IMR-90 (cell line): ENCODE results near the gene PLEK2. TPM values are rescaled to one million over a fixed set of nuclear protein-coding genes. Genes with fewer than 3 reads are reported as not detected.
A peak's percentile ranks its signal among the peaks of the same experiment; 100 is the strongest.

ENCODE experiments used
- ATAC-seq: fragments of 200-7000 bp; cut with Tn5 transposase; 2 replicates; pipeline ENCODE4 v1.9.1; 2020; ENCODE audit warnings: low read depth, mild to moderate bottlenecking, moderate library complexity
- Bru-seq: library from RNA; stranded (reverse); fragments of 400-500 nt; gene quantifications from one replicate; lab custom pipeline; 2021; lab: Mats Ljungman, UMichigan
- BruChase-seq, 2 experiments: library from RNA; stranded (reverse); fragments of 400-500 nt; gene quantifications; one replicate each; lab custom pipeline; 2021; lab: Mats Ljungman, UMichigan
- BruUV-seq: library from RNA; stranded (reverse); fragments of 400-500 nt; replicated peaks from 2 replicates; lab custom pipeline; 2021; lab: Mats Ljungman, UMichigan
- CTCF ChIA-PET: fragments of 300-600 bp; formaldehyde crosslinking; extraction: SDS; loops from one replicate; lab custom pipeline; 2021; ENCODE audit warnings: antibody characterized with exemption; lab: Yijun Ruan, JAX
- POLR2A ChIA-PET: fragments of 300-600 bp; sonication (Branson Sonifier 250); formaldehyde crosslinking; loops from one replicate; lab custom pipeline; 2022; ENCODE audit warnings: antibody characterized with exemption; ENCODE audit not compliant: unreplicated experiment; lab: Charles Lee
- DNase-seq: peaks from one replicate; pipeline ENCODE4 v3.0.0; 2013
- H2AFZ ChIP-seq: replicated peaks from 2 replicates; pipeline ENCODE3; 2013; ENCODE audit warnings: low read length, mild to moderate bottlenecking; ENCODE audit not compliant: poor library complexity
- H2AK5ac ChIP-seq: 2 replicates; pipeline ENCODE4 v1.6.1; 2013; ENCODE audit warnings: low read depth, low read length, inconsistent platforms
- H2AK9ac ChIP-seq: replicated peaks from 2 replicates; pipeline ENCODE3; 2013; ENCODE audit warnings: mild to moderate bottlenecking, low read depth, low read length, moderate library complexity; ENCODE audit not compliant: poor library complexity
- H2BK120ac ChIP-seq: 2 replicates; pipeline ENCODE4 v1.6.1; 2013; ENCODE audit warnings: low read depth, low read length, inconsistent platforms
- H2BK15ac ChIP-seq: 3 replicates; pipeline ENCODE4 v1.6.1; 2013; ENCODE audit warnings: low read depth, low read length, inconsistent platforms
- H2BK20ac ChIP-seq: 2 replicates; pipeline ENCODE4 v1.6.1; 2013; ENCODE audit warnings: low read depth, mild to moderate bottlenecking, inconsistent platforms, low read length, moderate library complexity
- H2BK5ac ChIP-seq: 2 replicates; pipeline ENCODE4 v1.6.1; 2013; ENCODE audit warnings: mild to moderate bottlenecking, low read depth, low read length, inconsistent platforms; ENCODE audit not compliant: poor library complexity, severe bottlenecking
- H3K14ac ChIP-seq: replicated peaks from 2 replicates; pipeline ENCODE4 v1.6.1; 2013; ENCODE audit warnings: low read depth, low read length, inconsistent platforms
- H3K18ac ChIP-seq: 2 replicates; pipeline ENCODE4 v1.6.1; 2013; ENCODE audit warnings: low read depth, low read length, control low read depth
- H3K23ac ChIP-seq: 2 replicates; pipeline ENCODE4 v1.6.1; 2013; ENCODE audit warnings: low read depth, low read length, inconsistent platforms
- H3K27ac ChIP-seq: 2 replicates; pipeline ENCODE4 v1.5.1; 2013; ENCODE audit warnings: mild to moderate bottlenecking, control low read depth, low read length; ENCODE audit not compliant: insufficient read depth
- H3K27me3 ChIP-seq: 2 replicates; pipeline ENCODE4 v1.6.1; 2013; ENCODE audit warnings: low read length; ENCODE audit not compliant: control insufficient read depth, insufficient read depth
- H3K36me3 ChIP-seq: 2 replicates; pipeline ENCODE4 v1.6.1; 2013; ENCODE audit warnings: low read length, mixed read lengths; ENCODE audit not compliant: control insufficient read depth, insufficient read depth
- H3K4ac ChIP-seq: 2 replicates; pipeline ENCODE4 v1.6.1; 2013; ENCODE audit warnings: low read depth, low read length, inconsistent platforms
- H3K4me1 ChIP-seq: 2 replicates; pipeline ENCODE4 v1.6.1; 2013; ENCODE audit warnings: low read length, mixed read lengths; ENCODE audit not compliant: control insufficient read depth, insufficient read depth
- H3K4me2 ChIP-seq: 2 replicates; pipeline ENCODE4 v1.6.1; 2013; ENCODE audit warnings: low read depth, mild to moderate bottlenecking, control low read depth, low read length, moderate library complexity
- H3K4me3 ChIP-seq: 2 replicates; pipeline ENCODE4 v1.5.1; 2013; ENCODE audit warnings: low read depth, mild to moderate bottlenecking, control low read depth, low read length, moderate library complexity; ENCODE audit not compliant: insufficient read depth
- H3K56ac ChIP-seq: 2 replicates; pipeline ENCODE4 v1.6.1; 2013; ENCODE audit warnings: low read length, inconsistent platforms; ENCODE audit not compliant: insufficient read depth; ENCODE audit errors: extremely low read depth
- H3K79me1 ChIP-seq, 2 experiments: 2 replicates each; pipeline ENCODE4 v1.6.1; 2013; ENCODE audit warnings: low read length in 2 of 2, inconsistent platforms in 1 of 2, low read depth in 1 of 2
- H3K9ac ChIP-seq: 2 replicates; pipeline ENCODE4 v1.6.1; 2013; ENCODE audit warnings: low read depth, low read length, control low read depth
- H3K9me1 ChIP-seq: 2 replicates; pipeline ENCODE4 v1.6.1; 2013; ENCODE audit warnings: low read length, inconsistent platforms; ENCODE audit not compliant: insufficient read depth
- H3K9me3 ChIP-seq: 2 replicates; pipeline ENCODE4 v1.6.1; 2013; ENCODE audit warnings: low read length; ENCODE audit not compliant: control insufficient read depth, insufficient read depth
- H4K20me1 ChIP-seq: 2 replicates; pipeline ENCODE4 v1.6.1; 2013; ENCODE audit warnings: low read length, inconsistent platforms; ENCODE audit not compliant: insufficient read depth
- H4K5ac ChIP-seq: 2 replicates; pipeline ENCODE4 v1.6.1; 2013; ENCODE audit warnings: mild to moderate bottlenecking, low read depth, low read length, control low read depth
- H4K8ac ChIP-seq, 2 experiments: 2 replicates each; pipeline ENCODE4 v1.6.1; 2013; ENCODE audit warnings: low read depth in 2 of 2, low read length in 2 of 2, control low read depth in 1 of 2, inconsistent platforms in 1 of 2
- H4K91ac ChIP-seq: 2 replicates; pipeline ENCODE4 v1.6.1; 2013; ENCODE audit warnings: low read depth, low read length, inconsistent platforms; ENCODE audit not compliant: insufficient read depth
- BHLHE40 ChIP-seq: fragments of 150-350 bp; IDR thresholded peaks from 2 replicates; pipeline ENCODE4 v1.6.1; 2016; ENCODE audit warnings: mild to moderate bottlenecking, low read depth, low read length
- CHD1 ChIP-seq: IDR thresholded peaks from 2 replicates; pipeline ENCODE4 v1.6.1; 2012; ENCODE audit warnings: low read depth, low read length, improper control_type of control experiment
- CTCF ChIP-seq: conservative IDR thresholded peaks from 2 replicates; pipeline ENCODE4 v1.5.1; 2012; ENCODE audit warnings: mild to moderate bottlenecking, low read depth, low read length, improper control_type of control experiment
- ELK1 ChIP-seq: fragments of 150-350 bp; IDR thresholded peaks from 2 replicates; pipeline ENCODE4 v1.6.1; 2016; ENCODE audit warnings: low read depth, mild to moderate bottlenecking, low read length, moderate library complexity, borderline replicate concordance
- MAFK ChIP-seq: IDR thresholded peaks from 2 replicates; pipeline ENCODE4 v1.6.1; 2012; ENCODE audit warnings: low read depth, low read length, improper control_type of control experiment
- MAZ ChIP-seq: IDR thresholded peaks from 2 replicates; pipeline ENCODE4 v1.6.1; 2012; ENCODE audit warnings: low read depth, mild to moderate bottlenecking, low read length, improper control_type of control experiment, moderate library complexity, borderline replicate concordance
- MXI1 ChIP-seq: IDR thresholded peaks from 2 replicates; pipeline ENCODE4 v1.6.1; 2012; ENCODE audit warnings: low read depth, mild to moderate bottlenecking, low read length, moderate library complexity, borderline replicate concordance
- NFE2L2 ChIP-seq: fragments of 150-350 bp; IDR thresholded peaks from 2 replicates; pipeline ENCODE4 v1.6.1; 2016; ENCODE audit warnings: low read depth, mild to moderate bottlenecking, low read length
- RAD21 ChIP-seq: IDR thresholded peaks from 2 replicates; pipeline ENCODE4 v1.6.1; 2012; ENCODE audit warnings: low read length, improper control_type of control experiment
- RCOR1 ChIP-seq: IDR thresholded peaks from 2 replicates; pipeline ENCODE4 v1.6.1; 2012; ENCODE audit warnings: mild to moderate bottlenecking, low read length, improper control_type of control experiment; ENCODE audit not compliant: insufficient replicate concordance
- SMC3 ChIP-seq: fragments of 150-350 bp; IDR thresholded peaks from 2 replicates; pipeline ENCODE4 v1.6.1; 2016; ENCODE audit warnings: low read depth, mild to moderate bottlenecking, antibody characterized with exemption, low read length, moderate library complexity
- USF2 ChIP-seq: fragments of 150-350 bp; IDR thresholded peaks from 2 replicates; pipeline ENCODE4 v1.6.1; 2017; ENCODE audit warnings: mild to moderate bottlenecking, antibody characterized with exemption, low read length, low read depth
- WGBS, 2 experiments: methylation state at CpG; one replicate each; pipeline versions ENCODE4 v1.1.5 to v1.1.7; 2013; ENCODE audit warnings: missing lambda C conversion rate in 2 of 2; ENCODE audit not compliant: insufficient read length in 1 of 2; ENCODE audit errors: extremely low coverage in 2 of 2; 5-methylcytosine and 5-hydroxymethylcytosine counted together
- dilution Hi-C: fragments of 300-500 bp; cut with HindIII; formaldehyde crosslinking; loops from one replicate; pipeline ENCODE4 v1.14.3; 2018; ENCODE audit warnings: low sequenced_read_pairs; ENCODE audit not compliant: unreplicated experiment
- in situ Hi-C: fragments of 300-500 bp; cut with MboI; formaldehyde crosslinking; loops from 3 replicates; pipeline ENCODE4 v1.14.3; 2019; ENCODE audit warnings: low sequenced_read_pairs, inconsistent platforms, mixed read lengths
- intact Hi-C: fragments of 100-400 bp; cut with micrococcal nuclease; formaldehyde crosslinking; loops from 2 replicates; pipeline ENCODE4 v1.10.0; 2022
- long read RNA-seq: library from polyadenylated mRNA; unstranded; transcript quantifications from one replicate; pipeline ENCODE4 v2.0.0, GENCODE V29; 2021; ENCODE audit not compliant: unreplicated experiment
- polyA plus RNA-seq, 3 experiments: library from polyadenylated mRNA; depleted of rRNA; stranded (reverse); fragments of >200 nt; gene quantifications; 2 replicates each; pipeline ENCODE4 v1.2.3, GENCODE V29; 2012; ENCODE audit warnings: low replicate concordance in 1 of 3
- total RNA-seq: library from RNA; depleted of rRNA; stranded (reverse); fragments of >200 nt; gene quantifications from 2 replicates; pipeline ENCODE4 v1.2.3, GENCODE V29; 2012; rRNA removed

PLEK2 gene
- total RNA-seq (2.2 and 2.5 TPM in 2 replicates), polyA plus RNA-seq (2012; rRNA removed) (1.5 and 1.7 TPM in 2 replicates), Bru-seq, nascent RNA (percentile 22 among the genes with signal in this experiment), BruChase-seq, experiment 1, labeled RNA remaining after a 6-hour chase (percentile 18 among the genes with signal in this experiment), BruChase-seq, experiment 2, labeled RNA remaining after a 2-hour chase (percentile 16 among the genes with signal in this experiment)
- 0.64 and 1.2 TPM in 2 replicates for polyA plus RNA-seq (2012; cell fraction: cytosol; rRNA removed)
- 0.61 and 0.66 TPM in 2 replicates for polyA plus RNA-seq (2012; cell fraction: nucleus; rRNA removed; ENCODE audit: low replicate concordance)
- long read RNA-seq, partial matches to known transcripts = 0 of 1 reads
- long read RNA-seq, other reads (novel, unspliced or antisense) = 1 of 1 reads

- CTCF ChIA-PET = no interaction called here
- no peaks in the 10 kb centered on the region for H3K79me1 ChIP-seq
- peak within 1 kb of the TSS; percentile 16; the same call in 1 of the 2 replicates for H2BK20ac ChIP-seq
- H3K4ac ChIP-seq = peak within 1 kb of the TSS; percentile 27
- peak within 1 kb of the TSS; percentile 31 for H3K4me3 ChIP-seq
- H3K9me3 ChIP-seq = no peaks in the 10 kb centered on the region
- 6% methylated on average over 13 of the region's 63 CpGs; no CpG with 5 or more reads in 1 of the 2 experiments for WGBS, 2 experiments
- peak within 1 kb of the TSS; percentile 38 for H3K4me2 ChIP-seq
- BruUV-seq = no TSS peak
- intact Hi-C loops = no loop called here
- H2BK15ac ChIP-seq = no peak within 1 kb of the TSS; the same call in 2 of the 3 replicates
- no peak within 1 kb of the TSS for H4K5ac ChIP-seq
- peaks cover 12% of the 10 kb centered on the region; the same call in 1 of the 2 replicates for H3K9me1 ChIP-seq
- H3K23ac ChIP-seq = 0 out of 2 replicates have a peak within 1 kb of the TSS, but pooled peaks have one; percentile 75
- H3K27ac ChIP-seq = no peak within 1 kb of the TSS
- peaks cover 5% of the 10 kb centered on the region for H3K4me1 ChIP-seq
- H4K20me1 ChIP-seq = no peaks in the 10 kb centered on the region
- no peak within 1 kb of the TSS for H3K14ac ChIP-seq
- H3K9ac ChIP-seq = no peak within 1 kb of the TSS
- no peak for DNase-seq
- in situ Hi-C loops = no loop called here
- H3K27me3 ChIP-seq = no peaks in the 10 kb centered on the region
- POLR2A ChIA-PET = no interaction called here
- peak within 1 kb of the TSS; percentile 71 for H2AK9ac ChIP-seq
- H4K8ac ChIP-seq = peak within 1 kb of the TSS in 1 of 2 experiments; percentile 70; a peak in 1 of 4 replicates
- H2BK120ac ChIP-seq = no peak within 1 kb of the TSS; the same call in 1 of the 2 replicates
- H2AK5ac ChIP-seq = no peak within 1 kb of the TSS; the same call in 1 of the 2 replicates
- no peak within 1 kb of the TSS for H2BK5ac ChIP-seq
- peak within 1 kb of the TSS; percentile 92 for H2AFZ ChIP-seq
- dilution Hi-C loops = no loop called here
- no peaks in the 10 kb centered on the region for H3K36me3 ChIP-seq
- H4K91ac ChIP-seq = no peak within 1 kb of the TSS
- H3K18ac ChIP-seq = no peak within 1 kb of the TSS
- H3K56ac ChIP-seq = no peak within 1 kb of the TSS
- ATAC-seq = peak; percentile 27; the same call in 1 of the 2 replicates
- no peak for TF ChIP-seq MXI1
- no peak for TF ChIP-seq NFE2L2
- TF ChIP-seq ELK1 = no peak
- TF ChIP-seq SMC3 = no peak
- no peak for TF ChIP-seq BHLHE40
- TF ChIP-seq USF2 = no peak
- no peak for TF ChIP-seq RCOR1
- no peak for TF ChIP-seq RAD21
- no peak for TF ChIP-seq CHD1
- no peak for TF ChIP-seq MAZ
- no peak for TF ChIP-seq MAFK
- TF ChIP-seq CTCF = no peak
These were observed at the start of gene PLEK2 for GRCh38 chr14:67411820-67412421. Gene PLEK2 (minus strand): TSS chr14:67412165. CDS start chr14:67412059, 106 bp downstream.
